ENCODE measurements around the gene PTDSS2.
"Not testable (repeated sequence)": the region's sequence is repeated elsewhere in the genome, so short reads cannot be mapped to it uniquely, and the experiment has no call there.

PTDSS2 gene

GRCh38 chr11:433111-433510, 17.0 kb upstream of the PTDSS2 start:
- no peaks in the 10 kb centered on the region for H3K79me2 ChIP-seq (ENCODE audit: insufficient read depth, low read depth)
- no peaks in the 10 kb centered on the region for H3K27me3 ChIP-seq (ENCODE audit: insufficient read depth, low read depth)
- H3K4me3 ChIP-seq (IDR thresholded peaks at IDR 0.05; ENCODE audit: insufficient read depth, low read depth, low read length): no peak overlapping the region
- no peak overlapping the region for H3K9ac ChIP-seq
- H3K36me3 ChIP-seq (ENCODE audit: insufficient read depth): no peaks in the 10 kb centered on the region
- no peak overlapping the region for H3K27ac ChIP-seq
- H3K4me1 ChIP-seq (ENCODE audit: low read depth, poor library complexity, severe bottlenecking): no peaks in the 10 kb centered on the region
- TF ChIP-seq CTCF (conservative IDR thresholded peaks at IDR 0.05; ENCODE audit: low read depth, low read length): no peak
- H4K20me1 ChIP-seq (ENCODE audit: insufficient read depth): no peaks in the 10 kb centered on the region
- no peak overlapping the region for H3K4me2 ChIP-seq
- H2AFZ ChIP-seq (ENCODE audit: low read depth): no peak overlapping the region

GRCh38 chr11:433641-434040, 16.4 kb upstream of the PTDSS2 start:
- Histone ChIP-seq H3K9ac (no peak overlapping the region), H3K4me1 (ENCODE audit: low read depth, poor library complexity, severe bottlenecking) (no peaks in the 10 kb centered on the region), H2AFZ (ENCODE audit: low read depth) (no peak overlapping the region), H3K4me2 (no peak overlapping the region), H3K27me3 (ENCODE audit: insufficient read depth, low read depth) (no peaks in the 10 kb centered on the region), H4K20me1 (ENCODE audit: insufficient read depth) (no peaks in the 10 kb centered on the region), H3K79me2 (ENCODE audit: insufficient read depth, low read depth) (no peaks in the 10 kb centered on the region), H3K27ac (no peak overlapping the region), H3K4me3 (IDR thresholded peaks at IDR 0.05; ENCODE audit: insufficient read depth, low read depth, low read length) (no peak overlapping the region), H3K36me3 (ENCODE audit: insufficient read depth) (no peaks in the 10 kb centered on the region)
- no peak for TF ChIP-seq CTCF (conservative IDR thresholded peaks at IDR 0.05; ENCODE audit: low read depth, low read length)

GRCh38 chr11:434496-434895, 15.6 kb upstream of the PTDSS2 start:
- TF ChIP-seq CTCF (conservative IDR thresholded peaks at IDR 0.05; ENCODE audit: low read depth, low read length): no peak
- Histone ChIP-seq H3K9ac (no peak overlapping the region), H4K20me1 (ENCODE audit: insufficient read depth) (no peaks in the 10 kb centered on the region), H3K4me3 (IDR thresholded peaks at IDR 0.05; ENCODE audit: insufficient read depth, low read depth, low read length) (no peak overlapping the region), H3K4me1 (ENCODE audit: low read depth, poor library complexity, severe bottlenecking) (no peaks in the 10 kb centered on the region), H3K36me3 (ENCODE audit: insufficient read depth) (no peaks in the 10 kb centered on the region), H3K27ac (no peak overlapping the region), H3K79me2 (ENCODE audit: insufficient read depth, low read depth) (no peaks in the 10 kb centered on the region), H3K27me3 (ENCODE audit: insufficient read depth, low read depth) (no peaks in the 10 kb centered on the region), H2AFZ (ENCODE audit: low read depth) (no peak overlapping the region), H3K4me2 (no peak overlapping the region)

GRCh38 chr11:434999-435740, 14.9 kb upstream of the PTDSS2 start:
- H3K9ac ChIP-seq; H3K36me3 ChIP-seq (ENCODE audit: insufficient read depth); H3K4me3 ChIP-seq (IDR thresholded peaks at IDR 0.05; ENCODE audit: insufficient read depth, low read depth, low read length); H3K4me1 ChIP-seq (ENCODE audit: low read depth, poor library complexity, severe bottlenecking); H3K79me2 ChIP-seq (ENCODE audit: insufficient read depth, low read depth); H3K4me2 ChIP-seq; H2AFZ ChIP-seq (ENCODE audit: low read depth); H3K27me3 ChIP-seq (ENCODE audit: insufficient read depth, low read depth); H4K20me1 ChIP-seq (ENCODE audit: insufficient read depth); H3K27ac ChIP-seq: not testable (repeated sequence)

GRCh38 chr11:437228-437870, 12.7 kb upstream of the PTDSS2 start:
- no peak overlapping the region for H3K4me2 ChIP-seq
- no peak overlapping the region for H3K9ac ChIP-seq
- no peaks in the 10 kb centered on the region for H4K20me1 ChIP-seq (ENCODE audit: insufficient read depth)
- H3K79me2 ChIP-seq (ENCODE audit: insufficient read depth, low read depth): no peaks in the 10 kb centered on the region
- no peak overlapping the region for H3K4me3 ChIP-seq (IDR thresholded peaks at IDR 0.05; ENCODE audit: insufficient read depth, low read depth, low read length)
- no peak overlapping the region for H2AFZ ChIP-seq (ENCODE audit: low read depth)
- no peaks in the 10 kb centered on the region for H3K36me3 ChIP-seq (ENCODE audit: insufficient read depth)
- no peak for TF ChIP-seq CTCF (conservative IDR thresholded peaks at IDR 0.05; ENCODE audit: low read depth, low read length)
- no peak overlapping the region for H3K27ac ChIP-seq
- H3K27me3 ChIP-seq (ENCODE audit: insufficient read depth, low read depth): no peaks in the 10 kb centered on the region
- H3K4me1 ChIP-seq (ENCODE audit: low read depth, poor library complexity, severe bottlenecking): peaks cover 8% of the 10 kb centered on the region
